HG02973 (cell line): ENCODE measurements around the gene CSNK2A1.
A peak's percentile ranks its signal among the peaks of the same experiment; 100 is the strongest.

Source experiments
- ATAC-seq: cut with Tn5 transposase; IDR thresholded peaks from one replicate; pipeline ENCODE4 v1.9.1; 2021; ENCODE audit warnings: moderate library complexity; ENCODE audit not compliant: unreplicated experiment

The CSNK2A1 gene

DNA sequence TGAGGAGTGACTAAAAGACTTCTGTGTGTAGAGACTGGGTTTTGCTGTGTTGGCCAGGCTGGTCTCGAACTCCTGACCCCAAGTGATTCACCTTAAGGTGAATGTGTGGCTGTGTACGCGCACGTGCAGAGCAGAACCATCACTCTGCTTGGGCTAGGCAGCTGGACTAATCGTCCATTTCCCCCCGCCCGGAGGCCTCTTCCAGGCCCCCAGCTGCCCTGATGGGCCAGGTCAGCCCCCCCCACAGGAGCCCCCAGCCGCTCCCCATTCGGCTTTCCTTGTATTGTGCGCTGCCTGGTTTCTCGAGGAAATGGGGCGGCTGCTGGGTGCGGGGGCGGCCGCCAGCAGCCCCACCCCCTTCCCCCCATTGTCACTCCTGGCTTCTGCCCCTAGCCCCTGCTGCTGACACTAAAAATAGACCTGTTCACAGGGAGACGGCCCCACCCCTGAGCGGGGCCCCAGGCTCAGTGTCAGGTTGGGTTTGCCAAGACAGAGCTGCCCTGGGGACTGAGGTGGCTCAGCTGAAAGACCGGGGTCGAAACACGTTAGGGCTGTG is 24.6 kb upstream of the CSNK2A1 start:
- ATAC-seq, result no peak

DNA sequence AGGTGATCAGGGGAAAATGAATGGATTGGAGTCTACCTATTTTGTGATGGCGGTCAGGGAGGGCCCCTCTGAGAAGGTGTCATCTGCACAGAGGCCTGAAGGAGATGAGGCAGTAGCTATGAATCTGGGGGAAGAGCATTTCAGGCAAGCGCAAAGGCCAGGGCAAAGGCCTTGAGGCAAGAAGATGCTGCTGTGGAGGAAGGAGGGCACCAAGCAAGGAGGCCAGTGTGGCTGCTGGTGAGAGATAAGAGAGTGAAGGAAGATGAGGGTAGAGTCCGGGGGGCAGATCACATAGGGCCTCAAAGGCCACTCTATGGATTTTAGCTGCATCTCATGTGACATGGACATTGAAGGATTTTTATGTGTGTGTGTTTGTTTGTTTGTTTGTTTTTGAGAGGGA is 20.6 kb upstream of the CSNK2A1 start:
- no peak for ATAC-seq

- ATAC-seq, result no peak
Observed at GRCh38 chr20:563187-563586, 19.6 kb upstream of the CSNK2A1 start.

- no peak for ATAC-seq
Observed at GRCh38 chr20:562232-562897, 18.8 kb upstream of the CSNK2A1 start.

- peak; percentile 69 for ATAC-seq
Observed at GRCh38 chr20:561437-562231, 18.0 kb upstream of the CSNK2A1 start.

- ATAC-seq, result no peak
Observed at GRCh38 chr20:560680-561079, 17.1 kb upstream of the CSNK2A1 start.

- ATAC-seq, result no peak
Observed at GRCh38 chr20:558117-558516, 14.5 kb upstream of the CSNK2A1 start.

DNA sequence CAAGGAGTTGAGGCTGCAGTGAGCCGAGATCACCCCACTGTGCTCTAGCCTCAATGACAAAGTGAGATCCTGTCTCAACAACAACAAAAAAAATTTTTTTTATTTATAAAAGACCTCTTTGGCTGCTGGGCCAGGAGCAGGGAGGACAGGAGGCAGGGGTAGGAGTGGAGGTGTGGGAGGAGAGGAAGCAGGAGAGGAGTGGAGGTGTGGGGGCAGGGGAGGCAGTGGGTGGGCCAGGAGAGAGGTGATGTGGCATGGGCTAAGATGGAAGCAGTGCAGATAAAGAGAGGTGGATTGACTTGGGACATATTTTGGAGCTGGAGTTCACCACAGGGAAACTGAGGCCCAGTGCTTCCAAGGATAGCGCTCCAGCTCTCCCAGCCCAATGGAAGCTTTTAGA is 13.4 kb upstream of the CSNK2A1 start:
- no peak for ATAC-seq

- ATAC-seq, result no peak
Observed at GRCh38 chr20:555976-556385, 12.4 kb upstream of the CSNK2A1 start.

DNA sequence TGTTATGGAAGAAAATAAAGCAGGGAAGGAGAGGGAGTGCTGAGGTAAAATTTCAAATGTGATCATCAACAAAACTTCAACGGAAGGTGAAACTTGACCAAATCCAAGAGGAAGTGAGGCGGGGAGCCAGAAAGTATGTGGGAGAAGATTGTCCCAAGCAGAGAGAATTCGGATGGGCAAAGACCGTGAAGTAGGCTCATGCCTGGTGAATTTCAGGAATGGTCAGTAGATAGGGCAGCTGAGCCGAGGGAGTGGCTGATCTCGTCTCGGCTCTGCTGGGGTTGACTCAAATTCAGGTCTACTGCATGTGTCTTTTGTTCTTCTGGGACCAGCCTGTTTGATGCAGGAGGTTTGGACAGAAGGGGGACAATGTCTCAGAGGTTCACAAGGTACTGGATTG is 7.0 kb upstream of the CSNK2A1 start:
- no peak for ATAC-seq

GRCh38 chr20:549722-550496 is 6.3 kb upstream of the CSNK2A1 start:
- no peak for ATAC-seq

DNA sequence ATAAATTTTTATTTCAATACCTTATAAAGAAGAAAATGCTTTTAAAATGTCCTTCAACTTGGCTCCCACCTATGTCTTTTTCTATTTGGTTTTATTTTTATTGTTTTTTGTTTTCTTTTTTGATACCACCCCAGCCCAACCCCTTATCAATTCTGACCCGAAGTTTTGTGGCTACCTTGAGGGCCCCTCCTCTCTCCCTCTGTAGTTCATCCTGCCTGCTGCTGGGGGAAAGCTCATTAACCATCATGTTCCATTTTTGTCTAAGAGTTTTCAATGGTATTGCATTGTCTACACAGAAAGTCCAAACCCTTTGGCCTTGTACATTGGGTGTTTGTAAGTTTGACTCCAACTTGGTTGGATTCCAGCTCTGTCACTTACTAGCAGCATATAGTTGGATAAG is 5.3 kb upstream of the CSNK2A1 start:
- ATAC-seq, result no peak

- no peak for ATAC-seq
Observed at GRCh38 chr20:547394-547793, 3.8 kb upstream of the CSNK2A1 start.

DNA sequence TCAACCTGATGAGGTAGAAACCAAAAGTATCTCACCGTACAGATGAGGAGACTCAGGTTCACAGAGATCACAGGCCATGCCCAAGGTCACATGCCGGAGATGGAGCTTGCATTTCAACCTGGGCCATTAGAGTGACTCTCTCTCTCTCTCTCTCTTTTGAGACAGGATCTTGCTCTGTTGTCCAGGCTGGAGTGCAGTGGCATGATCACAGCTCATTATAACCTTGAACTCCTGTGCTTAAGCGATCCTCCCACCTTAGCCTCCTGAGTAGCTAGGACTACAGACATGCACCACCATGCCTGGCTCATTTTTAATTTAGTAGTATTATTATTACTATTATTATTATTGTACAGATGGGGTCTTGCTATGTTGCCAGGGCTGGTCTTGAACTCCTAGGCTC is 2.8 kb upstream of the CSNK2A1 start:
- ATAC-seq, result no peak

DNA sequence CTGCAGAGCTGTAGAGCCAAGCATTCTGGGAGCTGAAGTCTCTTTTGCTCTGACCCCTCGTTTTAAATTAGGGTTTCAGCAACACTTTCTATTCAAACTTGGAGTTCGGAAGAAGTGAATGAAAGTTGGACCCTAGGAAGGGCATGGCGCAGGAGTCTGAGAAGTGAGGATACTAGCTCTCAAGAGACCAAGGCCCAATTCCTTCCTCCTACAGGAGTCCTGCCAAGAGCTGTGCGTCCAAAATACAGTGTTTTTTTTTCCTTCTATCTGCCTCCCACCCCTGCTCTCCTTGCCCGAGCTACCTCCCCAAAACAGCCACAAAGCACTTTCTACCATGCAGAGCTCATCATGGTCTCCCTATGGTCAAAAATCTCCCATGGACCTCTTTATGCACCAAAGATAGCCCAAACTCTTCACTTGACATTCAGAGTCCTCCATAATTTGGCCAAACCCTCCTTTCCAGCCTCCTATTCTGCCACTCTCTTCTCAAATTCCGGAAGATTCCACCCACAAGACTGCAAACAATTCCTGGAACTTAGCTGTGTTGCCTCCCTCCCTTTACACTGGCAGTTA is 649 bp upstream of the CSNK2A1 start:
- ATAC-seq, result no peak

DNA sequence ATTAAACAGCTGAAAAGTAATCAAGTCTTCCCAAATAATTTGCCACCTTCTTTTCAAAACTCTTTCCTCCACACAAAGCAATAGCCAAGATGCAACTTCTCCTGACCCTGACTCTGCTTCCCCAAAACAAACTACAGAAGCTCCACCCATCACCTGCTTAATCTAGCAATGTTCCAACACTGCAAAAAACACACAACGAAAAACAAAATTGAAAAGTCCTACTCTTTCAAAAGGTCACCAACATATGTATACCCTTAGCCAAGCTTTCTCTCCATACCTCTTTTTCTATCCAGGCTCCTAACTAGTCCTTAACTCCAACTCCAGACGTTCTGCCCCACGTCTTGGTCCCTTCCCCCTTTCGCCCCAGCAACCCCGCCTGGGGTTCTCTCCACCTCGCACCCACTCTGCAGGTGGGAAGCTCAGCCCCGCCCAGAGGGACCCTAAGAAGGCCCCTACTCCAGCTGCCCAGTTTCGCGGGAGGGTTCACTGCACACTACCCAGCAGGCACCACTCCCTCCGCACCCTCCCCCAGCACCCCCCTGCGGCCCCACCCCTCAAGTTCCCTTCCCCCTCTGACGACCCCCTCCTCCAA is 717 bp downstream of the CSNK2A1 start:
- no peak for ATAC-seq

- no peak for ATAC-seq
Observed at GRCh38 chr20:540391-541201, 3.0 kb downstream of the CSNK2A1 start.

- no peak for ATAC-seq
Observed at GRCh38 chr20:539848-540247, 3.7 kb downstream of the CSNK2A1 start.

DNA sequence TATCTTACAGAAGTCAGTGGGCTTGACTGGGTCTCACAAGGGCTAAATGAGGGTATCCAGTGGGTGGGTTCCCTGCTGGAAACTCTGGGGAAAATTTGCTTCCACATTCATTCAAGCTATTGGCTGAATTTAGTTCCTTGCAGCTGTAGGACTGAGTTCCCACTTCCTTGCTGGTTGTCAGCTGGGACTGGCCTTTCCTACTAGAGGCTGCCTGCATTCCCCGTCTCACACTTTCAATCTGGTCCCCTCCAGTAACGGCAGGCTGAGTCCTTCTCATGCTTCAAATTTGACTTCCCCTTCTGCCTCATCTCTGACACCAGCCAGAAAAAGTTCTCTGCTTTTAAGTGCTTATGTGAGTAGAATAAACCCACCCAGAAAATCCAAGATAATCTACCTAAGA is 4.4 kb downstream of the CSNK2A1 start:
- no peak for ATAC-seq

- no peak for ATAC-seq
Observed at GRCh38 chr20:537983-538382, 5.6 kb downstream of the CSNK2A1 start.
